ENCODE results near the gene BRINP2.

The BRINP2 gene

DNA sequence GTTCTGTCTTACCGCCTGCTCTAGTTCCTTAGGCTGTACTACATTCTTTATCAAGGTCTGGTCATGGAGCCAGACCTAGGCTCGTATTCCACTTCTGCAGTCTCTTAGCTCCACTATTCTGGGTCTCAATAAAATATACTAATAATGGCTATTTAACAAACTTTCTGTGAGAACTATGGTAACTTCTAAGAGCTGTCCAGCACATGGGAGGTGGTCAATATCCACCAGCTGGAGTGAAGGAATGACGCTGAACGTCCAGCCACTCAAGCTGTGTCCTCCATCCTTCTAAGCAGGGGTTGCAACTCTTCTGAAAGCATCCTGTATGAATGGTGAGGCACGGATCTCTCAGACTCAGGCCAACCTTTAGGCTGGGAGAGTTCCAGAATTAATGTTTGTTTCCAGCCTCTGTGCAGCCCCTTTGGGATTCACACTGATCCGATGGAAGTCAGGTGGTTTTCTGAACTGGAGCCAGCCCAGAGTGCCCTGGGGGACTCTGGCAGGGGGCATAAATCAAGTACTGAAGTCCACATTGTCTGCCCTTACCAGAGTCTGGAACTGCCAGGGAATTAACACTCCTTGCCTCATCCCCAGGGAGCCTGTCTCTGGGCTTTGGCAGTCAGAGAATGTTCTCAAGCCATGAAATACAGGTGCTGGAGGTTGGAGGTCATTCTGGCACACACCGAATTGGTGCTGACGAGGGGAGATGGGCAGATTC, 57.4 kb downstream of the BRINP2 start:
- no peak for DNase-seq

GRCh38 chr1:177228693-177229065, 57.9 kb downstream of the BRINP2 start:
- no peak for DNase-seq

- DNase-seq: no peak
Measured at GRCh38 chr1:177229781-177230180, 59.0 kb downstream of the BRINP2 start.

DNA sequence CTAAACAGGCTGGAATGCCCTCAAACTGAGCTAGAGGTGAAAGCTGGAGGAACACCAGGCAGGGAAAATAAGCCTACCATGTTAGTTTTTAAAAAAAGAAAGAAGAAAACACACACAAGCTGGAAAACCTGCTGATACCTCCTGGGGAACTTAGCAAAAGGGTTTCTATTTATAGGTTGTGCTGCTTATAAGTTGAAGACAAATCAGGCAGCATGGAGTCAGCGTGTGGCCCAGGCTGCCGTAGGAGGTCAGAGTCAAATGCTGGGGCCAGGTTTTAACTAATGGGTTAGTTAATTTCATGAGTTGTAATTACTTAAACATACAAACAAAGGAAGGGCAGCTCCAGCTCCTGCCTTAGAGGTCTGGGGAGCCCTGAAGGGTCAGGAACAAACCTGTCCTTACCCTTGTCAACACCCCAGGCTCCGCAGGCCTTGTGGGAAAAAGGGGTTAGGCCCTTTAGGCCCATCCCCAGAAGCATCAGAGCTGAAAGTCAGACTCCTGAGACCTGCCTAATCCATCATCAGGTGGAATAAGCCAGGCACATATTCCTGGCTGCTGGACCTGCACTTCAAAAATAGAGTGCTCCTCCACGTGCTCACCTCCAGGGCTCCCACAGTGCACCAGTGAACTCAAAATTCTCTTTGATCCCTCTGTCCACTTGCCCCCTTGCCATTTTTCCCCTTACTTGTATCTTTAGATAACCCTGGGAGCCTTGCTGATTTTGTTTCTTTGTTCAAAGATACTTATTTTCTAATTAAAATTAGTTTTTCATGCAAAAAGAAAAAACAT, 59.7 kb downstream of the BRINP2 start:
- DNase-seq: no peak

- no peak for DNase-seq
Measured at GRCh38 chr1:177235350-177235749, 64.6 kb downstream of the BRINP2 start.

- no peak for DNase-seq
Measured at GRCh38 chr1:177236962-177237361, 66.2 kb downstream of the BRINP2 start.

DNA sequence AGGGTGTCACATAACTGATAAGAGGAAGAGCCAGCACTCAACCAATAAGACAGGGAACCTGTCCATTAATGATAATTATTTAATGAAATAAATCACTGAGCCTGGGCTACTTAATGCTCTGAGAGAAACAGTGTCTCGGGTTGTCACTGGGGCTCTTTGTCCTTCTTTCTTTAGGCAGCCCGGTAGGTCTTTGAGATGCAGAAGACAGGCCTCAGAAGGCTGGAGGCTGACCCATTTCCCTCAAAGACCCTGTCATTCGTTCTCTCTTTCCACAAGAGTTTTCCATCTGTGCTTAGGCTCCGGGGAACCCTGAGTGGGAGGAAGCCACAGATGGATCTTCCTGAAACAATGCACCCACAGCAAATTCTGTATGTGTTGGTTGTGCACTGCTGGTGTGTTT, 68.2 kb downstream of the BRINP2 start:
- no peak for DNase-seq

- no peak for DNase-seq
Measured at GRCh38 chr1:177239792-177240191, 69.0 kb downstream of the BRINP2 start.

DNA sequence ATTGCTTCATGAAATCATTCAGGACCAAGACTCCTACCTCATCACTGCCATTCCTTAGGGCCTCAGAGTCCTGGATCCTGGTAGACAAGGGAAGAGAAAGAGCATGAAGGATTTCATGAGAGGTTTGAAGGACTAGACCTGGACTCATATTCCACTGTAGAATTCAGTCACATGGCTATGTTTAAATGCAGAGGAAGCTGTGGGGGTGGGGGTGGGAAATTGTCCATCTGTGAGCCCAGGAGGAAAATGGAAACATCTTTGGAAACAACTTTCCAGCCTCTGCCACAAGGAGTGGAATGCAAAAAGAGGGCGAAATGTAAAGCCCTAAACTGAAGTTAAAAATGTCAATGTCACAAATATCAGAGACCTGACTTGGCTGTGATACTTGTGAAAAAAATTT, 73.0 kb downstream of the BRINP2 start:
- no peak for DNase-seq

GRCh38 chr1:177246710-177247580, 76.2 kb downstream of the BRINP2 start:
- no peak for DNase-seq

DNA sequence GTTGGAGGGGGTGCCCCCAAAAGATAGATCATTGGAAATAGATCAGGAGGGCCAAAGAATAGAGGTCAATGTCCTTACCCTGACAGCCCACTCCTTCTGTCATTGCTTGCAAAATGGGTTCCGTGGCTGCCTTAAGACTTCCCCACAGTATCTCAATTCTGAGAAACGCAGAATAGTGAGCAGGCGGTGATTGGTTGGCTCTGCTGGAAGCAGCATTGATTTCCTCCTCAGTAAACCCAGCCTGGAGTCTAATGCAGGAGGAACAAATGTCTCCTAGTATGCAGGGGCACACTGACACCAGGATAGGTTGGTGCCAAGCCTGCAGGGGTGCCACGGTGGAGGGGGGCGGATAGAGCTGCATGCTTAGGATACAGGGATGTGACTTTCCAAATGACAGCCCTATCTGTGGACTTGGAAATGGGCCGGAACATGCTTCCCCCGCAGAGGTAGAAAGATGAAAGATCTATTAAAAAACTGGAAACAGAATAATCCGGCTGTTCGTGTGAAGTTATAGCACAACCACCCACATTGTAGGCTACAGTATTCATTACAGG, 76.9 kb downstream of the BRINP2 start:
- no peak for DNase-seq

- no peak for DNase-seq
Measured at GRCh38 chr1:177248258-177248657, 77.5 kb downstream of the BRINP2 start.

DNA sequence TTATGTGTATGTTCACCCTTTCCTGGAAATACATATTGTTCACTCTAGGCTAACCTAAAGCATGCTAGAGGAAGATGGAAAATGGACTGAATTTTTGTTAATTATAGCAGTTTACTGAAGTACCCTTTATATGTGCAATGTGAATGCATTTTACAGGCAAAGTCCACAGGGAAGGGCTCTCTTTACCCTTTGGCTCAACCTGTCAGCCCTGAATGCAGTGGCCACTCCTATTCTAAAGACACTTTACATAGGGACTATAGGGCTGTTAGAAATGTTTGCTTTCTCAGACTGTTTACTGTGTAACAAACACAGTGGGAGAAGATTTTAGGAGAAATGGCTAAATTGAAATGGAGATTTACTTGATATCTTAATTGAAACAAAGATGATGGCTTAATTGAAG, 78.5 kb downstream of the BRINP2 start:
- no peak for DNase-seq

DNA sequence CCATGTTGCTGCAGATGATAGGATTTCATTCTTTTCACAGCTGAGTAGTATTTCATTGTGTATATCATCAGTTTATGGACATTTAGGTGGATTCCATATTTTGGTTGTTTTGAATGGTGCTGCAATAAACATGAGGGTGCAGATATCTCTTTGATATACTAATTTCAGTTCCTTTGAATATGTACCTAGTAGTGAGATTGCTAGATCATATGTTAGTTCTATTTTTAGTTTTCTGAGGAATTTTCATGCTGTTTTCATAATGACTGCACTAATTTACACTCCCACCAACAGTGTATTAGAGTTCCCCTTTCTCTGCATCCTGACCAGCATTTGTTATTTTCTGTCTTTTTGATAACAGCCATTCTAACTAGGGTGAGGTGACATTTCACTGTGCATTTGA, 82.1 kb downstream of the BRINP2 start:
- no peak for DNase-seq

DNA sequence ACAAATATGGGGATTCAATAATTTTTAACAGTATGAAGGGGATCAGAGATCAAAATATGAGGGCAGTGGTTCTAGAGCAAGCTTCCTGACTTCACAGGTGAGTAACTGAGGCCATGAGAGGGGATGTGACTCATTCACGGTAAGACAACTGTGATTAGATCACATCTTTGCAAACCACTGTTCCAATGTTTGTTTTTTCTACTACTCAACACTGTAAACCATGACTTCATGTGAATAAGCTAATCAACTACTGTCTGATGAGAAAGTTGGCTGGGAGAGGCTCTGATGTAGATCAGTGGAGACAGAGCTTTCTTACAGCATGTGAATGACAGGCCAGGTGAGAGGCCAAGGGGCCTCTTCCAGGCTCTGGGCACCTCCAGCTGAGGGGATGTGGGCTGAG, 84.7 kb downstream of the BRINP2 start:
- no peak for DNase-seq

DNA sequence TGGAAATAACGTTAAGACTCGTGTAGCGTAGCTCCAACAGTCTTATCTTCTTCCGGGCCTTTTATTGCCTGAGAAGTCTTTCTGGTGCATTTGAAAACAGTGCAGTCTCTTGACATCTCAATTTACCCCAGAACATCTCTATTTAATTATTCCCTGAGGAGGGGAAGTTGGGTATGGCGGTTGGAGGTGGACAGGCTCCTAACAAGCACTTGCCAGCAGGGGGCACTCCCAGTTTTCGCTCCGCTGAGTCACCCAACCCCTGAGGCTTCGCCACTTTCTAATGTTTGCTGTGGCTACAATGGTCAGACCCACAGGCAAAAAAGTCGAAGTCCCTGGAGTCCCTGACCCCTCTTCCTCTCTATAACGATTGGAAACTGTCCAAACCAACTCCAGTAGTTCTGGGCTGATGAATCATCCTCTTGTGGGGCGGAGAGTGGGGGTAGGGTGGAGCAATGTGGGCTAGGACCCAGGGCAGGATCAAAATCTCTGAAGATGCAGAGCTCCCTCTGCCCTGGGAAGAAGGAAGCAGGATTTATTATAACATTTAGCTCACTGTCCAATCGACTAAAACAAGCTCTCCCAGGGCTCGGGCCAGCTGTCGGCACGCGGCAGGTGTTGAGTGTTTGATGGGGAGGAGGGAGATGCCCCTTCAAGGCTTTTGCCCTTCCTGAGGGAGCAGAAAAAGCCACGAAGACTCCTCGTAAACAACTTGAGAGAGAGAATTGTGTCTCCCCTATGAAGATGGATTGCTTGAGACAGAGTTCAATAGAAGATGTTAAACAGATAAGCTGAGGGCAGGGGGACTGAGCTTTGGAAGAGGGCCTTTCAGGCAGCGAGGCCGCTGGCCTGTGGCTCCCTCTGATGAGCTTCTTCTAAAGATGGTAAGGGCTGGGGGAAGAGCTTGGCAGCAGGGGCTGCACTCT, 85.7 kb downstream of the BRINP2 start:
- peak; percentile 37 for DNase-seq

DNA sequence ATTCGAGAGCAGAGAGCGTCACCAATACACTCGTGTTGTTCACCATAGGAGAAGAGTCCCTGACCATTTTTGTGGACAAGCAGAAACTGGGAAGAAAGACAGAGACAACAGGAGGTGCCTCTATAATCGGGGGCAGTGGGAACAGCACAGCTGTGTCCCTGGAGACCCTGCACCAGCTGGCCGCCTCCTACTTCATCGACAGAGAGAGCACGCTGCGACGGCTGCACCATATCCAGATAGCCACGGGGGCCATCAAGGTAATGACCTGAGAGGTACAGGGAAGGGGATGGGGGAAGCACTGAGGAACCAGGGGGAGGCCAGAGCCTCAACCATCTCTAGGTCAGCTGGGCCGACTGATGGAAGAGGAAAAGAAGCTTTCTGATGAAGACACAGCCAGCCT, 86.4 kb downstream of the BRINP2 start:
- no peak for DNase-seq

DNA sequence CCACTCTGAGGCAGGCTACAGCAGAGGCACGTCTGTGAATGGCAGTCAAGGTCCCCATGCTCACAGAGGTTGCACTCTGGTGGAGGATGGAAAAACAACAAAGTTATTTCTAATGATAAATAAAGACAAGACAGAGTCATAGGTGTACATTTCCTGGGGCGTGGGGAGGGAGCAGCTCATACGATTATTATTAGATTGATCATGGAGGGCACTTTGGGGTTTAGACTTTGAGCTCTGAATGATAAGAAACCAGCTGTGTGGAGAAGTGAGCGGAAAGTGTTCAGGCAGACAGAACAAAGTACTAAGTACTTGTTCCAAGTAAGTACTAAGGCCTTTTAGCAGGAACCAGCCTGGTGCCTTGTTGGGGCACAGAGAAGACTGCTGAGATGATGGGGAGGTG, 86.8 kb downstream of the BRINP2 start:
- DNase-seq: no peak

- DNase-seq: no peak
Measured at GRCh38 chr1:177270863-177271262, 100.1 kb downstream of the BRINP2 start.

- DNase-seq: no peak
Measured at GRCh38 chr1:177273141-177273540, 102.4 kb downstream of the BRINP2 start.

DNA sequence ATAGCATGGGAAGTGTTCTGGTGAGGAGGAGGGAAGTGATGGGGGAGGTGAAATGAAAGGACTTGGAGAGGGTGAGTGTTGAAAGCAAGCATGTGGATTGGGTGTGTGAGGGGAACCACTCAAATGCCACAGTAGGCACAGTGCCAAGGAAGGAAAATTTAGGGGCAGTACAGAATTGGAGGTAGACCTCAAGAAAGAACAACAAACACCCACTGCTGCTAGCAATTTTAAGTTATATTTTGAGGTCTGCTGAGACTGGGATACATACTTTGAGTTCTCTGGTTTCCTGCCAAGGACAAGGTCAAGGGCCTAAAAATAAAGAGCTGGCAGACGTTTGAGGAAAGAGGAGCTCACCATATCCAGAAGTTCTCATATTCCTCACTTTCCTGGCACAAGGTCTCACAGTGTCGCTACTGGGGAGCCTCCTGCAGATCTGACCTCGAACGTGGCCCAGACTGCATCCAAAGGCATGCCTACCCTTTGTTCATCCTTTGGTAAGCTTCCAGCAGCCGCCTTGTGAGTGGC, 104.0 kb downstream of the BRINP2 start:
- no peak for DNase-seq

DNA sequence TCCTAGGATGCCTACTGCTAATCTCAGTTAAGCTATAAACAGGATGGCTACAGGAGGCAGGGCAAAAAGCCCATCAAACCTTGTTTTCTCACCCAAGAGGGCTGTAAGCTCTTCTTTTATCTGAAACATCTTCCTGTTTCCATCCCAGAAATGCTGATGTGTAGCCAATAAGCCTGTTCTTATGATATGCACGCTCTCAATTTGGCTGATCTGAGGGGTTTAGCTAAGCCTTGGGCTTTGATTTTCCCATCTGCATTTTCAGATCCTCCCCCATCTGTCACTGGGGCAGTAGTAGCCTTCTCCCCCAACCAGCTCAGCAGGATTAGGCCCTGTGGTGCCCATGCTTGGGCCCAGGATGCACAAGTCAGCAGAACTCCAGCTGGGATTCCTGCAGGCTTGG, 105.0 kb downstream of the BRINP2 start:
- DNase-seq: no peak
